Liver (tissue), 9 donors: ENCODE measurements around the gene POU4F1. TPM values are rescaled to one million over a fixed set of nuclear protein-coding genes. Genes with fewer than 3 reads are reported as not detected.

ENCODE experiments used
- DNase-seq: peaks from one replicate; pipeline ENCODE4 v3.0.0-alpha.2; 2017; ENCODE audit warnings: low spot score
- H3K27ac ChIP-seq, 2 donors: one replicate each; pipeline ENCODE4 v1.7.0; 2013; ENCODE audit warnings: inconsistent platforms in 2 of 2, low read length in 2 of 2, control low read depth in 1 of 2, low read depth in 1 of 2, mild to moderate bottlenecking in 1 of 2
- H3K27me3 ChIP-seq, 4 donors: one replicate each; pipeline versions ENCODE4 v1.6.1 to v1.7.0; 2013; ENCODE audit warnings: low read length in 3 of 4, inconsistent platforms in 1 of 4, mild to moderate bottlenecking in 1 of 4, moderate library complexity in 1 of 4; ENCODE audit not compliant: control insufficient read depth in 4 of 4, insufficient read depth in 4 of 4
- H3K36me3 ChIP-seq, 4 donors: one replicate each; pipeline versions ENCODE4 v1.6.1 to v1.7.0; 2013; ENCODE audit warnings: low read length in 3 of 4, mild to moderate bottlenecking in 3 of 4, low read depth in 1 of 4, moderate library complexity in 1 of 4; ENCODE audit not compliant: control insufficient read depth in 4 of 4, insufficient read depth in 3 of 4
- H3K4me1 ChIP-seq, 4 donors: one replicate each; pipeline versions ENCODE4 v1.6.1 to v1.7.0; 2013; ENCODE audit warnings: low read length in 3 of 4, mild to moderate bottlenecking in 3 of 4, moderate library complexity in 1 of 4; ENCODE audit not compliant: control insufficient read depth in 4 of 4, insufficient read depth in 4 of 4
- H3K4me3 ChIP-seq, 3 donors: one replicate each; pipeline versions ENCODE4 v1.6.1 to v1.7.0; 2013; ENCODE audit warnings: low read length in 3 of 3, control low read depth in 1 of 3, low read depth in 1 of 3, mild to moderate bottlenecking in 1 of 3
- H3K9ac ChIP-seq, 2 donors: one replicate each; pipeline ENCODE4 v1.7.0; 2013; ENCODE audit warnings: low read length in 2 of 2, mild to moderate bottlenecking in 2 of 2, moderate library complexity in 2 of 2, control low read depth in 1 of 2, low read depth in 1 of 2
- H3K9me3 ChIP-seq, 4 donors: one replicate each; pipeline versions ENCODE4 v1.6.1 to v1.7.0; 2013; ENCODE audit warnings: low read length in 3 of 4; ENCODE audit not compliant: control insufficient read depth in 4 of 4
- EGR1 ChIP-seq, 2 donors: IDR thresholded peaks; 2 replicates each; pipeline ENCODE4 v1.6.1; 2016 to 2018; ENCODE audit warnings: antibody characterized with exemption in 2 of 2, low read depth in 2 of 2
- FOXA1 ChIP-seq: IDR thresholded peaks from 2 replicates; pipeline ENCODE4 v1.6.1; 2016; ENCODE audit warnings: antibody characterized with exemption
- FOXA2 ChIP-seq: IDR thresholded peaks from 2 replicates; pipeline ENCODE4 v1.6.1; 2016; ENCODE audit warnings: antibody characterized with exemption
- GABPA ChIP-seq, 2 donors: IDR thresholded peaks in 1 of 2; conservative IDR thresholded peaks in 1 of 2; 2 replicates each; pipeline ENCODE4 v1.6.1; 2016; ENCODE audit warnings: antibody characterized with exemption in 2 of 2, mild to moderate bottlenecking in 1 of 2, moderate library complexity in 1 of 2
- HNF4A ChIP-seq, 2 donors: conservative IDR thresholded peaks; 2 replicates each; pipeline ENCODE4 v1.6.1; 2016; ENCODE audit warnings: antibody characterized with exemption in 2 of 2, mild to moderate bottlenecking in 2 of 2
- HNF4G ChIP-seq: IDR thresholded peaks from 2 replicates; pipeline ENCODE4 v1.6.1; 2016; ENCODE audit warnings: antibody characterized with exemption
- JUND ChIP-seq, 2 donors: IDR thresholded peaks; 2 replicates each; pipeline ENCODE4 v1.6.1; 2016; ENCODE audit warnings: antibody characterized with exemption in 2 of 2
- NR2F2 ChIP-seq: IDR thresholded peaks from 2 replicates; pipeline ENCODE4 v1.6.1; 2016; ENCODE audit warnings: antibody characterized with exemption
- RAD21 ChIP-seq, 2 donors: IDR thresholded peaks; 2 replicates each; pipeline ENCODE4 v1.6.1; 2016; ENCODE audit warnings: antibody characterized with exemption in 2 of 2, mild to moderate bottlenecking in 2 of 2
- RXRA ChIP-seq, 2 donors: IDR thresholded peaks; 2 replicates each; pipeline ENCODE4 v1.6.1; 2017 to 2018; ENCODE audit warnings: antibody characterized with exemption in 2 of 2, mild to moderate bottlenecking in 1 of 2
- SP1 ChIP-seq: IDR thresholded peaks from 2 replicates; pipeline ENCODE4 v1.6.1; 2018; ENCODE audit warnings: antibody characterized with exemption, mild to moderate bottlenecking
- TAF1 ChIP-seq: conservative IDR thresholded peaks from 2 replicates; pipeline ENCODE4 v1.6.1; 2016; ENCODE audit warnings: antibody characterized with exemption, mild to moderate bottlenecking
- YY1 ChIP-seq: IDR thresholded peaks from 2 replicates; pipeline ENCODE4 v1.6.1; 2016; ENCODE audit warnings: antibody characterized with exemption, mild to moderate bottlenecking
- WGBS: extraction: QIAGEN DNeasy Blood & Tissue Kit; methylation state at CpG from one replicate; pipeline ENCODE4 v1.1.7; 2013; 5-methylcytosine and 5-hydroxymethylcytosine counted together
- polyA plus RNA-seq, 2 donors: library from polyadenylated mRNA; stranded (reverse) in 1 of 2; unstranded in 1 of 2; fragments of 200-250 nt in 1 of 2; fragments of >200 nt in 1 of 2; fragmentation: Nextera tagmentation in 1 of 2; extraction: Ambion mirVana in 1 of 2; gene quantifications; one replicate each; pipeline versions ENCODE4 v1.2.1 to v1.2.3, GENCODE V29; 2013 to 2015
- total RNA-seq, 2 donors: library from RNA; depleted of rRNA; stranded (reverse); fragments of >200 nt; gene quantifications; one replicate each; pipeline ENCODE4 v1.2.3, GENCODE V29; 2014
- TF ChIP-seq, protein P1 (sequence below): fragments of 150-350 bp; IDR thresholded peaks from 2 replicates; pipeline ENCODE4 v1.5.1; 2017; ENCODE audit warnings: improper control_type of control experiment, low read depth, low read length; ENCODE audit not compliant: missing input control
- TF ChIP-seq, protein P2 (sequence below): IDR thresholded peaks from 2 replicates; pipeline ENCODE4 v1.6.1; 2016; ENCODE audit warnings: antibody characterized with exemption
- TF ChIP-seq, protein P3 (sequence below): IDR thresholded peaks from 2 replicates; pipeline ENCODE4 v1.6.1; 2016; ENCODE audit warnings: antibody characterized with exemption
- TF ChIP-seq, protein P4 (sequence below): IDR thresholded peaks from 2 replicates; pipeline ENCODE4 v1.6.1; 2016; ENCODE audit warnings: antibody characterized with exemption
- donor health status: healthy.
- donor health status: healthy.
- donor health status: healthy.
- donor health status: healthy.
- donor health status: healthy.

The POU4F1 gene
- total and polyA plus RNA-seq, 4 donors, result 0.01 to 0.05 TPM; not detected in 2

DNA sequence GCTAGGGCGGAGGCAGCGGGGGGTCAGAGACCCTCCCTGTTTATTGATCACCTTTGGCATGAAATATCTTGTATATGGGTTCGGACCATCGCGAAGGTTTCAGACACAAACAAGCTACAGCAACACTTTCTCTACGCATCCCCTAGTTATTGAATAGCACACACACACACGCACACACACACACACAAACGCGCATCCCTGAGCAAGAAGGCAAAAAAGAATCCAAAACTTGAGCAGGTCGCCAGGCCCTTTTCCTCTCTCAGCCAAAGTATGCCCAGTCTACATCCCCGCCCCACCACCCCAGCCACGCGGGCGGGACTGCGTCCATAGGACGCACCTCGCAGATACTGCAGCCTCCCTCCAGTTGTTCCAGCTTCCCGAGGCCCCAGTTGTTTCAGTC is 16.0 kb downstream of the POU4F1 start:
- H3K36me3 ChIP-seq, result no peaks in the 10 kb centered on the region
- H3K4me1 ChIP-seq, result no peaks in the 10 kb centered on the region
- TF ChIP-seq, protein P1, sequence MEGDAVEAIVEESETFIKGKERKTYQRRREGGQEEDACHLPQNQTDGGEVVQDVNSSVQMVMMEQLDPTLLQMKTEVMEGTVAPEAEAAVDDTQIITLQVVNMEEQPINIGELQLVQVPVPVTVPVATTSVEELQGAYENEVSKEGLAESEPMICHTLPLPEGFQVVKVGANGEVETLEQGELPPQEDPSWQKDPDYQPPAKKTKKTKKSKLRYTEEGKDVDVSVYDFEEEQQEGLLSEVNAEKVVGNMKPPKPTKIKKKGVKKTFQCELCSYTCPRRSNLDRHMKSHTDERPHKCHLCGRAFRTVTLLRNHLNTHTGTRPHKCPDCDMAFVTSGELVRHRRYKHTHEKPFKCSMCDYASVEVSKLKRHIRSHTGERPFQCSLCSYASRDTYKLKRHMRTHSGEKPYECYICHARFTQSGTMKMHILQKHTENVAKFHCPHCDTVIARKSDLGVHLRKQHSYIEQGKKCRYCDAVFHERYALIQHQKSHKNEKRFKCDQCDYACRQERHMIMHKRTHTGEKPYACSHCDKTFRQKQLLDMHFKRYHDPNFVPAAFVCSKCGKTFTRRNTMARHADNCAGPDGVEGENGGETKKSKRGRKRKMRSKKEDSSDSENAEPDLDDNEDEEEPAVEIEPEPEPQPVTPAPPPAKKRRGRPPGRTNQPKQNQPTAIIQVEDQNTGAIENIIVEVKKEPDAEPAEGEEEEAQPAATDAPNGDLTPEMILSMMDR, result no peak
- no peak for TF ChIP-seq SP1
- H3K27ac ChIP-seq, result no peak overlapping the region
- no peak overlapping the region for H3K9ac ChIP-seq
- no peak for DNase-seq
- no peak overlapping the region for H3K4me3 ChIP-seq
- H3K27me3 ChIP-seq, result peaks cover 2 to 14% (median 8%) of the 10 kb centered on the region in 4 donors
- WGBS, result 13% methylated on average over 18 of the region's 18 CpGs
- no peaks in the 10 kb centered on the region for H3K9me3 ChIP-seq

DNA sequence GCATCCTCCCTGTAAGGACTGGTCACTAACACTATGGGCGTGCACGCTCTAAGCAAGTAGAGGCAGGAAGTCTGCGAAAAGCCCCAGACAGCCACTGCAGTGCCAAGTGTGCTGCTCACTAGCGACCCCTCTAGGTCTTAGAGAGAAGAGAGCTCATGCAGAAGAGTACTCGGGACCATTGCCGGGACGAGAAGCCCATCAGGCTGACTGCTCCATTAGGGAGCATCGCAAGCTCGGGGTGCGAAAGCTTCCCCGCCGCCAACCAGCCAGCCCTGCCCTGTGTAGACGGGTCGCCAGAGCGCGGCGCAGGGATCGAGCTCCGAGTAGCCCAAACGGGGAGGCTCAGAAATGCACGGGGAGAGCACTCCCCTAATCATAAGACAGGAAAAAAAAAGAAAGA is 16.6 kb downstream of the POU4F1 start:
- 11% methylated on average over 21 of the region's 21 CpGs for WGBS
- Histone ChIP-seq H3K9me3 (no peaks in the 10 kb centered on the region), H3K36me3 (no peaks in the 10 kb centered on the region), H3K4me1 (no peaks in the 10 kb centered on the region), H3K27ac (no peak overlapping the region), H3K27me3 (peaks cover 2 to 14% (median 8%) of the 10 kb centered on the region in 4 donors), H3K4me3 (no peak overlapping the region), H3K9ac (no peak overlapping the region)
- TF ChIP-seq FOXA2 (no peak), RAD21 (IDR thresholded peaks at IDR 0.05) (no peak), EGR1 (IDR thresholded peaks at IDR 0.05; ENCODE audit: low read depth in 2 of 2) (no peak), TAF1 (no peak), JUND (IDR thresholded peaks at IDR 0.05) (no peak), FOXA1 (no peak)
- TF ChIP-seq, protein P1, result no peak
- no peak for DNase-seq

DNA sequence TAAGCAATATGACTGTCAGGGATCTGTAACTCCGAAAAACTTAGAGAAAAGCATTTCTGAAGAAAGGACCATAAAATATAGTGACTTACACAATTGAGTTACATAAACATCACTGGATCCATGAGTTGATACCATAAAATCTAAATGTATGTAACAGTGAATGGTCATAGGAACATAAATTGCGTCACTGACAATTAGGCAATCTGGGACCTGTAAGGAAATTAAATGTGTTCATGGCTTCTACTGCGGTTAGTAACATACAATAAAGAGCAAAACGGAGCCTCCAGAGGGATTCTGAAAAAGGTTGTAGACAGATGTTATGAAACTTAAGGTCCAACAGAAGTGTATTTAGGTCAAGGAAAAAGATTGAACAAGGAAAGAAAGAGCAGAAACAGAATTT is 27.1 kb downstream of the POU4F1 start:
- H3K27me3 ChIP-seq, result peaks cover 0 to 3% (median 0%) of the 10 kb centered on the region in 4 donors
- H3K27ac ChIP-seq, result no peak overlapping the region
- no peaks in the 10 kb centered on the region for H3K36me3 ChIP-seq
- no peaks in the 10 kb centered on the region for H3K4me1 ChIP-seq
- TF ChIP-seq FOXA1, result no peak
- TF ChIP-seq NR2F2, result no peak
- TF ChIP-seq, protein P2, sequence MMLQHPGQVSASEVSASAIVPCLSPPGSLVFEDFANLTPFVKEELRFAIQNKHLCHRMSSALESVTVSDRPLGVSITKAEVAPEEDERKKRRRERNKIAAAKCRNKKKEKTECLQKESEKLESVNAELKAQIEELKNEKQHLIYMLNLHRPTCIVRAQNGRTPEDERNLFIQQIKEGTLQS, result no peak
- TF ChIP-seq GABPA (IDR thresholded peaks at IDR 0.05 in 1 of 2, conservative IDR thresholded peaks at IDR 0.05 in 1 of 2), result no peak
- TF ChIP-seq TAF1, result no peak
- TF ChIP-seq YY1, result no peak
- TF ChIP-seq SP1, result no peak
- TF ChIP-seq, protein P3, sequence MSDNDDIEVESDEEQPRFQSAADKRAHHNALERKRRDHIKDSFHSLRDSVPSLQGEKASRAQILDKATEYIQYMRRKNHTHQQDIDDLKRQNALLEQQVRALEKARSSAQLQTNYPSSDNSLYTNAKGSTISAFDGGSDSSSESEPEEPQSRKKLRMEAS, result no peak
- no peak for TF ChIP-seq RXRA (IDR thresholded peaks at IDR 0.05)
- TF ChIP-seq HNF4A (conservative IDR thresholded peaks at IDR 0.05), result no peak
- TF ChIP-seq FOXA2, result no peak
- no peak for TF ChIP-seq JUND (IDR thresholded peaks at IDR 0.05)
- TF ChIP-seq, protein P1, result no peak
- TF ChIP-seq HNF4G, result no peak
- no peak for TF ChIP-seq EGR1 (IDR thresholded peaks at IDR 0.05; ENCODE audit: low read depth in 2 of 2)
- TF ChIP-seq, protein P4, sequence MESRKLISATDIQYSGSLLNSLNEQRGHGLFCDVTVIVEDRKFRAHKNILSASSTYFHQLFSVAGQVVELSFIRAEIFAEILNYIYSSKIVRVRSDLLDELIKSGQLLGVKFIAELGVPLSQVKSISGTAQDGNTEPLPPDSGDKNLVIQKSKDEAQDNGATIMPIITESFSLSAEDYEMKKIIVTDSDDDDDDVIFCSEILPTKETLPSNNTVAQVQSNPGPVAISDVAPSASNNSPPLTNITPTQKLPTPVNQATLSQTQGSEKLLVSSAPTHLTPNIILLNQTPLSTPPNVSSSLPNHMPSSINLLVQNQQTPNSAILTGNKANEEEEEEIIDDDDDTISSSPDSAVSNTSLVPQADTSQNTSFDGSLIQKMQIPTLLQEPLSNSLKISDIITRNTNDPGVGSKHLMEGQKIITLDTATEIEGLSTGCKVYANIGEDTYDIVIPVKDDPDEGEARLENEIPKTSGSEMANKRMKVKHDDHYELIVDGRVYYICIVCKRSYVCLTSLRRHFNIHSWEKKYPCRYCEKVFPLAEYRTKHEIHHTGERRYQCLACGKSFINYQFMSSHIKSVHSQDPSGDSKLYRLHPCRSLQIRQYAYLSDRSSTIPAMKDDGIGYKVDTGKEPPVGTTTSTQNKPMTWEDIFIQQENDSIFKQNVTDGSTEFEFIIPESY, result no peak
- WGBS, result 85% methylated on average over 4 of the region's 4 CpGs
- no peak overlapping the region for H3K9ac ChIP-seq
- DNase-seq, result no peak
- no peaks in the 10 kb centered on the region for H3K9me3 ChIP-seq
- no peak overlapping the region for H3K4me3 ChIP-seq
